ENCODE measurements around the gene MRGPRX2. TPM values are rescaled to one million over a fixed set of nuclear protein-coding genes. Genes with fewer than 3 reads are reported as not detected.

The MRGPRX2 gene
- total and polyA plus RNA-seq, 2 experiments from 2014 or later = not detected

GRCh38 chr11:19059833-19060232, 684 bp downstream of the MRGPRX2 start:
- Histone ChIP-seq H3K4me2 (no peak overlapping the region), H4K20me1 (replicated peaks; ENCODE audit: insufficient read depth) (no peaks in the 10 kb centered on the region), H3K9me2 (ENCODE audit: insufficient read depth) (no peaks in the 10 kb centered on the region), H3K79me2 (replicated peaks; ENCODE audit: insufficient read depth) (no peaks in the 10 kb centered on the region), H2AFZ (peak overlapping the region; percentile 32; the same call in 1 of the 2 replicates), H3K4me1 (ENCODE audit: insufficient read depth) (no peaks in the 10 kb centered on the region; the same call in 1 of the 2 replicates), H3K36me3 (ENCODE audit: insufficient read depth) (no peaks in the 10 kb centered on the region), H3K27ac (ENCODE audit: low read depth) (no peak overlapping the region), H3F3A (replicated peaks; ENCODE audit: low read depth) (no peaks in the 10 kb centered on the region), H3K4me3 (no peak overlapping the region), H3K27me3 (ENCODE audit: insufficient read depth) (no peaks in the 10 kb centered on the region)
- TF ChIP-seq ZNF114 (CRISPR knock-in tag; IDR thresholded peaks at IDR 0.05) (no peak), REST (IDR thresholded peaks at IDR 0.05; ENCODE audit: unreplicated experiment) (no peak)
- Mint-ChIP-seq H3K9me3 (no peaks in the 10 kb centered on the region), H3K27ac (no peak overlapping the region), H3K36me3 (ENCODE audit: low read depth) (no peaks in the 10 kb centered on the region), H3K27me3 (ENCODE audit: insufficient read depth, low read depth, poor library complexity) (peaks cover 7% of the 10 kb centered on the region), H3K4me3 (no peak overlapping the region), H3K4me1 (peaks cover 7% of the 10 kb centered on the region; the same call in 2 of the 3 replicates)
- ATAC-seq = no peak
- DNase-seq (ENCODE audit: low spot score) = no peak

GRCh38 chr11:19055905-19056304, 4.6 kb downstream of the MRGPRX2 start:
- TF ChIP-seq CTCF (conservative IDR thresholded peaks at IDR 0.05; ENCODE audit: low read depth in 2 of 2) = no peak
- TF ChIP-seq JUNB (IDR thresholded peaks at IDR 0.05; ENCODE audit: unreplicated experiment) = no peak
- no peak for TF ChIP-seq POLR2AphosphoS5 (IDR thresholded peaks at IDR 0.05; ENCODE audit: low read depth)
- TF ChIP-seq CREB1 (CRISPR knock-in tag; IDR thresholded peaks at IDR 0.05; ENCODE audit: low read depth) = no peak
- TF ChIP-seq ZNF114 (CRISPR knock-in tag; IDR thresholded peaks at IDR 0.05) = no peak
- no peak for TF ChIP-seq EZH2 (IDR thresholded peaks at IDR 0.05; ENCODE audit: low read depth, unreplicated experiment)
- H3K4me2 ChIP-seq = no peak overlapping the region

More at GRCh38 chr11:19055905-19056304, 4.6 kb downstream of the MRGPRX2 start:
- Mint-ChIP-seq H3K27ac (no peak overlapping the region), H3K36me3 (ENCODE audit: low read depth) (no peaks in the 10 kb centered on the region), H3K9me3 (peaks cover 3% of the 10 kb centered on the region; the same call in 2 of the 3 replicates), H3K27me3 (ENCODE audit: insufficient read depth, low read depth, poor library complexity) (peaks cover 6% of the 10 kb centered on the region), H3K4me1 (peaks cover 7% of the 10 kb centered on the region; the same call in 2 of the 3 replicates), H3K4me3 (no peak overlapping the region)
- Histone ChIP-seq H3F3A (replicated peaks; ENCODE audit: low read depth) (no peaks in the 10 kb centered on the region), H3K36me3 (ENCODE audit: insufficient read depth) (no peaks in the 10 kb centered on the region), H2AFZ (no peak overlapping the region), H3K4me3 (no peak overlapping the region), H3K27ac (ENCODE audit: low read depth) (no peak overlapping the region), H3K79me2 (replicated peaks; ENCODE audit: insufficient read depth) (no peaks in the 10 kb centered on the region), H3K27me3 (ENCODE audit: insufficient read depth) (no peaks in the 10 kb centered on the region), H4K20me1 (replicated peaks; ENCODE audit: insufficient read depth) (no peaks in the 10 kb centered on the region), H3K4me1 (ENCODE audit: insufficient read depth) (no peaks in the 10 kb centered on the region; the same call in 1 of the 2 replicates), H3K9me2 (ENCODE audit: insufficient read depth) (no peaks in the 10 kb centered on the region)
- ATAC-seq (no peak), DNase-seq (ENCODE audit: low spot score) (no peak)
